SK-N-SH (cell line): ENCODE results near the gene EXOC4. TPM values are rescaled to one million over a fixed set of nuclear protein-coding genes. Genes with fewer than 3 reads are reported as not detected.

ENCODE experiments used
- CTCF ChIA-PET: fragments of 300-600, 350-600 bp; formaldehyde crosslinking; extraction: SDS; loops from one replicate; lab custom pipeline; 2021; lab: Yijun Ruan, JAX
- POLR2A ChIA-PET: fragments of 350-600 bp; sonication (Branson Sonifier 250); formaldehyde crosslinking; extraction: SDS; loops from one replicate; lab custom pipeline; 2020; ENCODE audit warnings: antibody characterized with exemption, inconsistent platforms; lab: Yijun Ruan, JAX
- DNase-seq: peaks from one replicate; pipeline ENCODE4 v3.0.0; 2012
- H2AFZ ChIP-seq: fragments of 200-600 bp; sonication (generic); 2 replicates; pipeline ENCODE4 v1.8.1; 2016; ENCODE audit warnings: antibody characterized with exemption, mild to moderate bottlenecking, low read depth
- H3F3A ChIP-seq: fragments of 200-600 bp; sonication (generic); replicated peaks from 2 replicates; pipeline ENCODE3; 2016; ENCODE audit warnings: antibody characterized with exemption, mild to moderate bottlenecking; ENCODE audit not compliant: insufficient read depth
- H3K27ac ChIP-seq, 2 experiments: fragments of 200-500 bp in 1 of 2; fragments of 200-600 bp in 1 of 2; sonication (Bioruptor generic) in 1 of 2; sonication (generic), shearing (Covaris generic) in 1 of 2; 2 replicates each; pipeline versions ENCODE4 v1.5.1 to v1.6.1; 2014 to 2016; ENCODE audit warnings: low read depth in 2 of 2, inconsistent platforms in 1 of 2, low read length in 1 of 2, mild to moderate bottlenecking in 1 of 2, mixed read lengths in 1 of 2
- H3K27me3 ChIP-seq: fragments of 200-600 bp; sonication (generic), shearing (Covaris generic); 2 replicates; pipeline ENCODE4 v1.6.1; 2016; ENCODE audit warnings: mixed run types; ENCODE audit not compliant: insufficient read depth
- H3K36me3 ChIP-seq, 2 experiments: fragments of 200-500 bp in 1 of 2; fragments of 200-600 bp in 1 of 2; sonication (Bioruptor generic) in 1 of 2; sonication (generic) in 1 of 2; replicated peaks in 1 of 2; 2 replicates each; pipeline versions ENCODE3 to v1.5.1; 2014 to 2016; ENCODE audit warnings: low read length in 1 of 2, mild to moderate bottlenecking in 1 of 2; ENCODE audit not compliant: insufficient read depth in 2 of 2, control insufficient read depth in 1 of 2
- H3K4me1 ChIP-seq, 2 experiments: fragments of 200-500 bp in 1 of 2; fragments of 200-600 bp in 1 of 2; sonication (Bioruptor generic) in 1 of 2; sonication (generic), shearing (Covaris generic) in 1 of 2; 2 replicates each; pipeline versions ENCODE4 v1.5.1 to v1.6.1; 2014 to 2016; ENCODE audit warnings: low read depth in 1 of 2, low read length in 1 of 2, mixed run types in 1 of 2; ENCODE audit not compliant: insufficient read depth in 2 of 2, control insufficient read depth in 1 of 2
- H3K4me2 ChIP-seq: fragments of 200-600 bp; sonication (generic), shearing (Covaris generic); 2 replicates; pipeline ENCODE4 v1.6.1; 2017; ENCODE audit warnings: mixed run types
- H3K4me3 ChIP-seq, 2 experiments: fragments of 200-500 bp in 1 of 2; fragments of 200-600 bp in 1 of 2; sonication (Bioruptor generic) in 1 of 2; sonication (generic), shearing (Covaris generic) in 1 of 2; 2 replicates each; pipeline versions ENCODE4 v1.5.1 to v1.8.1; 2014 to 2016; ENCODE audit warnings: low read depth in 2 of 2, inconsistent platforms in 1 of 2, low read length in 1 of 2, mild to moderate bottlenecking in 1 of 2, mixed read lengths in 1 of 2, moderate library complexity in 1 of 2
- H3K79me2 ChIP-seq: fragments of 200-600 bp; sonication (generic); 2 replicates; pipeline ENCODE4 v1.8.1; 2017; ENCODE audit warnings: mild to moderate bottlenecking; ENCODE audit not compliant: insufficient read depth
- H3K9ac ChIP-seq: fragments of 200-600 bp; sonication (generic); 2 replicates; pipeline ENCODE4 v1.6.1; 2017; ENCODE audit warnings: mixed run types
- H3K9me2 ChIP-seq: fragments of 200-600 bp; sonication (generic); 2 replicates; pipeline ENCODE4 v1.6.1; 2017; ENCODE audit warnings: mixed run types
- H3K9me3 ChIP-seq: fragments of 200-600 bp; sonication (generic); 2 replicates; pipeline ENCODE4 v1.6.1; 2017; ENCODE audit warnings: mixed run types, mild to moderate bottlenecking, moderate library complexity
- H4K20me1 ChIP-seq: fragments of 200-600 bp; sonication (generic); 2 replicates; pipeline ENCODE4 v1.6.1; 2017; ENCODE audit warnings: mild to moderate bottlenecking, mixed run types; ENCODE audit not compliant: insufficient read depth
- CHD2 ChIP-seq: fragments of 150-350 bp; IDR thresholded peaks from 2 replicates; pipeline ENCODE4 v1.6.1; 2018; ENCODE audit warnings: low read length; ENCODE audit not compliant: partially characterized antibody
- ELF1 ChIP-seq: IDR thresholded peaks from 2 replicates; pipeline ENCODE4 v1.4.0; 2012
- EZH2phosphoT487 ChIP-seq: fragments of 200-600 bp; sonication (generic); IDR thresholded peaks from 2 replicates; pipeline ENCODE4 v1.6.1; 2017; ENCODE audit warnings: low read depth, mixed run types, mild to moderate bottlenecking, antibody characterized with exemption, moderate library complexity, borderline replicate concordance
- FOXJ3 ChIP-seq: sonication (generic); formaldehyde crosslinking; IDR thresholded peaks from 2 replicates; pipeline ENCODE4 v1.5.1; 2020; ENCODE audit warnings: mild to moderate bottlenecking, missing genetic modification reagents
- JUND ChIP-seq: IDR thresholded peaks from 2 replicates; pipeline ENCODE4 v1.4.0; 2012
- NFIC ChIP-seq: IDR thresholded peaks from 2 replicates; pipeline ENCODE4 v1.4.0; 2012; ENCODE audit warnings: borderline replicate concordance
- NRF1 ChIP-seq: IDR thresholded peaks from 2 replicates; pipeline ENCODE4 v1.6.1; 2012; ENCODE audit warnings: low read depth, mild to moderate bottlenecking, low read length
- RCOR1 ChIP-seq: fragments of 150-350 bp; IDR thresholded peaks from 2 replicates; pipeline ENCODE4 v1.6.1; 2017; ENCODE audit warnings: antibody characterized with exemption, low read length
- RXRA ChIP-seq: IDR thresholded peaks from 2 replicates; pipeline ENCODE4 v1.4.0; 2012; ENCODE audit warnings: low read depth, mild to moderate bottlenecking, borderline replicate concordance
- TAF1 ChIP-seq: IDR thresholded peaks from 2 replicates; pipeline ENCODE4 v1.6.1; 2012; ENCODE audit warnings: low read depth, mild to moderate bottlenecking, low read length, moderate library complexity, borderline replicate concordance
- TCF12 ChIP-seq: IDR thresholded peaks from 2 replicates; pipeline ENCODE4 v1.4.0; 2012
- TEAD4 ChIP-seq: IDR thresholded peaks from 2 replicates; pipeline ENCODE4 v1.4.0; 2012; ENCODE audit warnings: mild to moderate bottlenecking, borderline replicate concordance; ENCODE audit not compliant: insufficient read depth
- YY1 ChIP-seq: IDR thresholded peaks from 2 replicates; pipeline ENCODE4 v1.4.0; 2012; ENCODE audit warnings: low read depth, mild to moderate bottlenecking
- WGBS: methylation state at CpG from one replicate; pipeline ENCODE4 v1.1.6; 2017; ENCODE audit warnings: low lambda C conversion rate; 5-methylcytosine and 5-hydroxymethylcytosine counted together
- polyA plus RNA-seq, 3 experiments: library from polyadenylated mRNA; depleted of rRNA; stranded (reverse); fragments of >200 nt; gene quantifications; 2 replicates each; pipeline ENCODE4 v1.2.3, GENCODE V29; 2012
- TF ChIP-seq, protein P1 (sequence below): fragments of 150-350 bp; IDR thresholded peaks from 2 replicates; pipeline ENCODE4 v1.6.1; 2016; ENCODE audit warnings: mild to moderate bottlenecking, low read depth, low read length

Gene EXOC4
- polyA plus RNA-seq, 1 of the 3 experiments (the other 2 are of a cell fraction) = 37.3 TPM

DNA sequence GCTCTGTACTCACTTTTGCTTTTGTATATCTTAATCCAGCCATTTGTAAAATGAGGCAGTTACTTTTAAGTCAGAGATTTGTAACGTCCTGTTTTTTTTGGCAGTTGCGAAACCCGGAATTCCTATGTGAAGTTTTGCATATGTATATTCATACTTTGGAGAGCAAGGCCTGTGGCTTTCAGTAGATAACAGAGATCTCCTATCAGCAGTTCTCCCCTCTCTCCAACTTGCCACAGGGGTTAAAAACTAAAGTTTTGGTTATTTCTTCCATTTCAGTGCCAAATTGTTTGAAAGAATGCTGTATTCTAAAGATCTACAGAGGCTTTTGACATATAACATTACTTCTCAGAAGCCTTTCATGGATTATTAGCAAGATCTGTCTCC, 102.4 kb downstream of the EXOC4 start:
- Histone ChIP-seq H3K27ac (peak overlapping the region in 1 of 2 experiments; percentile 57; a peak in 2 of 4 replicates), H3K4me3 (no peak overlapping the region), H3K27me3 (no peaks in the 10 kb centered on the region), H2AFZ (peak overlapping the region; percentile 7; the same call in 1 of the 2 replicates), H3K36me3 (peaks cover 10 to 20% of the 10 kb centered on the region in 2 experiments), H3K9me3 (peaks cover 27% of the 10 kb centered on the region), H3K9ac (no peak overlapping the region), H3F3A (peaks cover 15% of the 10 kb centered on the region), H3K4me2 (no peak overlapping the region), H3K9me2 (0 out of 2 replicates have a peak, but pooled peaks cover 3% of the 10 kb centered on the region), H3K79me2 (peaks cover 30% of the 10 kb centered on the region), H3K4me1 (peaks cover 1 to 20% of the 10 kb centered on the region in 2 experiments; a peak in 2 of 4 replicates), H4K20me1 (no peaks in the 10 kb centered on the region)
- ChIA-PET POLR2A (no interaction called here), CTCF (interaction anchor here (1.2 kb wide), 1 partner anchor 11 kb away, joined by 5 read pairs; no protein-coding TSS in a partner anchor)
- WGBS = 73% methylated on average over 3 of the region's 3 CpGs
- no peak for DNase-seq
- TF ChIP-seq YY1 (no peak), JUND (peak; percentile 13; the same call in 1 of the 2 replicates), NFIC (peak; percentile 56; the same call in 1 of the 2 replicates), FOXJ3 (CRISPR knock-in tag) (no peak), EZH2phosphoT487 (no peak), NRF1 (no peak), TCF12 (peak; percentile 9; the same call in 1 of the 2 replicates)

DNA sequence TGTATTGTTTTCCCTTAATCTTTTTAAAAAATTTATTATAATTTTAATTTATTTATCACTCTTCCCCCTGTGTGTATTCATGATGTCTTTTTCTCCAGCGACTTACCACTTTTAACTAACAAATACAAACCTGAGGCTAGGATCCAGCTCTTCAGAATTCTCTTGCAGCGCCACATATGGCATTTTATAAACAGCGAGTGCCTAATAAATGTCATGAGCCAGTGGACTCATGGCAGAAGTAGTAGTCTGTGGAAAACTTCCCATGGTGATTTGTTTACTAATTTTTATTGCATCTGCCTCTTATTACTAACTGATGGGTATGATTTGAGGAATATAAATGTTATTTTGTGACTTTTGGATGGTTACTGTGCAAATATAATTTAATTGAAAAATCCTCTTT, 102.9 kb downstream of the EXOC4 start:
- DNase-seq = no peak
- no peaks in the 10 kb centered on the region for H3K27me3 ChIP-seq
- H3K9ac ChIP-seq = no peak overlapping the region
- TF ChIP-seq TEAD4 (no peak), ELF1 (no peak), RCOR1 (no peak), NRF1 (no peak), FOXJ3 (CRISPR knock-in tag) (no peak), TAF1 (no peak), YY1 (no peak), RXRA (no peak), CHD2 (no peak)
- TF ChIP-seq, protein P1, sequence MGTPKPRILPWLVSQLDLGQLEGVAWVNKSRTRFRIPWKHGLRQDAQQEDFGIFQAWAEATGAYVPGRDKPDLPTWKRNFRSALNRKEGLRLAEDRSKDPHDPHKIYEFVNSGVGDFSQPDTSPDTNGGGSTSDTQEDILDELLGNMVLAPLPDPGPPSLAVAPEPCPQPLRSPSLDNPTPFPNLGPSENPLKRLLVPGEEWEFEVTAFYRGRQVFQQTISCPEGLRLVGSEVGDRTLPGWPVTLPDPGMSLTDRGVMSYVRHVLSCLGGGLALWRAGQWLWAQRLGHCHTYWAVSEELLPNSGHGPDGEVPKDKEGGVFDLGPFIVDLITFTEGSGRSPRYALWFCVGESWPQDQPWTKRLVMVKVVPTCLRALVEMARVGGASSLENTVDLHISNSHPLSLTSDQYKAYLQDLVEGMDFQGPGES = no peak
- peak overlapping the region in 1 of 2 experiments; percentile 57; a peak in 1 of 4 replicates for H3K27ac ChIP-seq
- H3K9me2 ChIP-seq = 0 out of 2 replicates have a peak, but pooled peaks cover 3% of the 10 kb centered on the region
- H4K20me1 ChIP-seq = no peaks in the 10 kb centered on the region
- H3K36me3 ChIP-seq = peaks cover 10 to 20% of the 10 kb centered on the region in 2 experiments
- POLR2A ChIA-PET = no interaction called here
- H3K4me2 ChIP-seq = no peak overlapping the region
- H3K79me2 ChIP-seq = peaks cover 27% of the 10 kb centered on the region
- peaks cover 15% of the 10 kb centered on the region for H3F3A ChIP-seq
- no peak overlapping the region for H3K4me3 ChIP-seq
- H2AFZ ChIP-seq = no peak overlapping the region
- peaks cover 27% of the 10 kb centered on the region for H3K9me3 ChIP-seq
- peaks cover 2 to 20% of the 10 kb centered on the region in 2 experiments; a peak in 2 of 4 replicates for H3K4me1 ChIP-seq
- 93% methylated on average over 3 of the region's 3 CpGs for WGBS
- CTCF ChIA-PET = no interaction called here
